Fibroblast of skin of scalp (primary cell): ENCODE data around the gene CHD3.
"Not testable (repeated sequence)": the region's sequence is repeated elsewhere in the genome, so short reads cannot be mapped to it uniquely, and the experiment has no call there.

Experiments used
- DNase-seq: peaks from one replicate; pipeline ENCODE4 v3.0.0-alpha.2; 2013

CHD3 gene

DNA sequence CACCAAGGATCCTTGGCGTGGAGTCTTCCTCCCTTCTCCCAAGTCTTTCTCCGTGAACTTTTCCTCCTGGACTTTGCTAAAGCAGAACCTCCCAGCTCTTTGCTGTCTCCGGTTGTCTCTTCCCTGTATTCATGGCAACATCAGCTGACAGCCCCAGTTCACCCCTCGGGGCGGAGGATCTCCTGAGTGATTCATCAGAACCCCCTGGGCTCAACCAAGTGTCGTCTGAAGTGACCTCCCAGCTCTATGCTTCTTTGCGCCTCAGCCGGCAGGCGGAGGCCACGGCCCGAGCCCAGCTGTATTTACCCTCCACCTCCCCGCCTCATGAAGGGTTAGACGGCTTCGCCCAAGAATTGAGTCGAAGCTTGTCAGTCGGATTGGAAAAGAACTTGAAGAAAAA, 44.4 kb downstream of the CHD3 start:
- peak; percentile 73 for DNase-seq

DNA sequence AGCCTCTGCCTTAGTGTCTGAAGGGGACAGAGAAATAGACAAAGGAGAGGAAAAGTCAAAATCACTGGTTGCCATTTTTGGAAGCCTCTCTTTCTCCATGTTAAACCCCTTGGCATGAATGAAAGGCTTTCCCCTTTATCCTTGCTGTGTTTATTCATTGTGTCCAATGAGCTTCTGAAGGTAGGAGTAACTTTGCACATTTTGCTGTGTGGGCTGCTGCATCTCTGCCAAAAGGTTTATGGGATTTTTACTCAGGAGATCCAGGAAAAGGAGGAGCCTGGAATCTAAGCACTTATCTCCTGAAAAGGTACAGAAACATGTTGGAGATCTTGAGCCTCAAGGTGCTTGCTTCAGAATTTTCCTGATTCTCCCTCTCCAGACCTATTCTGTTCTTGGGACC, 47.3 kb downstream of the CHD3 start:
- no peak for DNase-seq

DNA sequence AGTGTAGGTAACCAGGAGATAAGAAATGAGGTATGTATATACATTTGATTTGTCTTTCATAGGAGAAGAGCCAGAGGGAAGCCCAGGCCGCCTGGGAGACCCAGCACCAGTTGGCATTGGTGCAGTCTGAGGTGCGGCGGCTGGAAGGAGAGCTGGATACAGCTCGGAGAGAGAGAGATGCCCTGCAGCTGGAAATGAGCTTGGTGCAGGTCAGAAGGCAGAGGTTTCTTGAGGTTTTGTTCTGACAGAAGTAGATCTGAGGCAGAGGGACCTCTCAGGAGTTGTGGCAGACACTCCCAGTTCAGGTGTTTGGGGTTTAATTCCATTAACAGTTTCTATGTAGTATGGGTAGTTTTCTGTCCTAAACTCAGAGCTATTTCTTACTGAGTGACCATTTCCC, 51.4 kb downstream of the CHD3 start:
- DNase-seq, result no peak

DNA sequence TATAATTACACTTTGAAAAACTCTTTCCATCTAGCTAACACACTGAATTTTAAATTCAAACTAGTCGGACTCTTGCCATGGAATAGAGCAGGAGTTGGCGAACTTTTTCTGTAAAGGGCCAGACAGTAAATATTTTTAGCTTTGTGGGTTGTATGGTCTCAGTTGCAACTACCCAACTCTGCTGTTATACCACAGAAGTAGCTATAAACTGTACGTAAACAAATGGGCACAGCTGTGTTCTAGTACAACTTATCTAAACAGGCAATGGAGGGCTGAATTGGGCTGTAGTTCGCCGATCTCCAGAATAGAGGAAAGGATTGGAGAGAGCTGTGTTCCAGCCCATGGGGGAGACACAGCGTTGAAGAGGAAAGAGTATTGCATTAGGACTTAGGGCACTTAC, 52.2 kb downstream of the CHD3 start:
- DNase-seq, result no peak

DNA sequence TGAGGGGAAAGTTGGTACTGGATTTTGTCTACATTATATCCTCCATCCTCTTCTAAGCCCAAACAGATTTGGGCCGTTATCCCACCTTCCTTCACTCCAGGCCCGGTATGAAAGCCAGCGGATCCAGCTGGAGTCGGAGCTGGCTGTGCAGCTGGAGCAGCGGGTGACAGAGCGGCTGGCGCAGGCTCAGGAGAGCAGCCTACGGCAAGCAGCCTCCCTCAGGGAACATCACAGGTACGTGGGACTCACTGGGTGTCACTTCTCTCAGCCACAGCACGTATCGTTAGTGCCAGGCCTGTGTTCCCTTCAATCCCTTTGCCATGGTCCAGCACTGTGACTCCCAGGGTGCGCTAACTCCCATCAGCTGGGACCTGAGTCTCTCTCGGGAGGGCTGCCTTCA, 54.7 kb downstream of the CHD3 start:
- DNase-seq, result no peak

DNA sequence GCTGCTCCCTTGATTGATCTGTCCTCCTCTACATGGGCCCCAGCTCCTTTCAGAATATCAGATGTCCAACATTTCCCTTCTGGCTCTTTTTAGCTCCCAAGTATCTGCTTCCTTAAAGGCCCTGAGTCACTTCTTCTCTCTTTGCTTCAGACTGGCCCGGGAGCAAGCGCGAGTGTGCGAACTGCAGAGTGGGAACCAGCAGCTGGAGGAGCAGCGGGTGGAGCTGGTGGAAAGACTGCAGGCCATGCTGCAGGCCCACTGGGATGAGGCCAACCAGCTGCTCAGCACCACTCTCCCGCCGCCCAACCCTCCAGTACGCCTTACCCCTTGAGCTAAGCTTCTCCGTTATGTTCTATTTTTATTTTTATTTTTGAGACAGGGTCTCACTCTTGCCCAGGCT, 55.7 kb downstream of the CHD3 start:
- DNase-seq, result no peak

DNA sequence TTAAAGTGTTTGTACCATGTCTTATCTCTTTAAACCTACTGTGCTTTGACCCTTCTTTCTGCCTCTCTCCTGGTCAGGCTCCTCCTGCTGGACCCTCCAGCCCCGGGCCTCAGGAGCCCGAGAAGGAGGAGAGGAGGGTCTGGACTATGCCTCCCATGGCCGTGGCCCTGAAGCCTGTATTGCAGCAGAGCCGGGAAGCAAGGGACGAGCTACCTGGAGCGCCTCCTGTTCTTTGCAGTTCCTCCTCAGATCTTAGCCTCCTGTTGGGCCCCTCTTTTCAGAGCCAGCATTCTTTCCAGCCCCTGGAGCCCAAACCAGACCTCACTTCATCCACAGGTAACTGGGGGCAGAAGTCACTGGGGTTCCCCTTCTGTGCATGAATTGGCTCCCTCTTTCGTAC, 57.1 kb downstream of the CHD3 start:
- DNase-seq, result no peak

DNA sequence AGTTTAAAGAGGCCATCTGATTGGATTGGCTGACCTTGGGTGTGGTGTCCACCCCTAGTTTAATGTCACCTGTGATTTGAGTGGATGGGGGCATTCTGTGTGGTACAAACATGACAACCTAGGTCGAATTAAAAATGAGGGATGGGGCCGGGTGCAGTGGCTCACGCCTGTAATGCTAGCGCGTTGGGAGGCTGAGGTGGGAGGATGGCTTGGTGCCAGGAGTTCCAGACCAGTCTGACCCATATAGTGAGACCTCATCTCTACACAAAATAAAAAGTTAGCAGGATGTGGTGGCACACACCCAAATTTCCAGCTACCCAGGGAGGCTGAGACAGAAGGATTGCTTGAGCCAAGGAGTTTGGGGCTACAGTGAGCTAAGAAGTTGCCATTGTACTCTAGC, 57.9 kb downstream of the CHD3 start:
- DNase-seq, result no peak

DNA sequence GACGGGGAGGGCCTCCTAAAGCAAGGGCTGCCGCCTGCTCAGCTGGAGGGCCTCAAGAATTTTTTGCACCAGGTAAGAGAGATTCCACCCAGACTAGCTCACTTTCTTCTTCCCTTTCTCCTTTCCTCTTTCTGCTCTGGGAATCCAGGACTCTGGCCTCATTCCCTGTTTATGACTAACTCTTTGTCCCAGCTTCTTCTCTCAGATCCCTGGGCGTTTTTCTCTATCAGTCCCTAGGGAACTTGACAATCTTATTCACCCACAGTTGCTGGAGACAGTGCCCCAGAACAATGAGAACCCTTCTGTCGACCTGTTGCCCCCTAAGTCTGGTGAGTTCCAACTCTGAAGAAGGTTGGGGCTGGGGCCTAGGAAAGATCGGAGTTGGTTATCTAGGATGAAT, 59.1 kb downstream of the CHD3 start:
- no peak for DNase-seq

DNA sequence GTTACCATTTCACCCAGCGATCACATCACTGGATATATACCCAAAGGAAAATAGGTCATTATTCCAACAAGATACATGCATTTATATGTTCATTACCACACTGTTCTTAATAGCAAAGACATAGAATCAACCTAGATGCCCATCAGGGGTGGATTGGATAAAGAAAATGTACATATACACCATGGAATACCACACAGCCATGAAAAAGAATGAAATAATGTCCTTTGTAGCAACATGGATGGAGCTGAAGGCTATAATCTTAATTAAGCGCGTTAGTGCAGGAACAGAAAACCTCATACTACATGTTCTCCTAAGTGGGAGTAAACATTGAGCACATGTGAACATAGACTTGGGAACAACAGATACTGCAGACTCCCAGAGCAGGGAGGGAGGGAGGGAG, 62.0 kb downstream of the CHD3 start:
- DNase-seq, result no peak

DNA sequence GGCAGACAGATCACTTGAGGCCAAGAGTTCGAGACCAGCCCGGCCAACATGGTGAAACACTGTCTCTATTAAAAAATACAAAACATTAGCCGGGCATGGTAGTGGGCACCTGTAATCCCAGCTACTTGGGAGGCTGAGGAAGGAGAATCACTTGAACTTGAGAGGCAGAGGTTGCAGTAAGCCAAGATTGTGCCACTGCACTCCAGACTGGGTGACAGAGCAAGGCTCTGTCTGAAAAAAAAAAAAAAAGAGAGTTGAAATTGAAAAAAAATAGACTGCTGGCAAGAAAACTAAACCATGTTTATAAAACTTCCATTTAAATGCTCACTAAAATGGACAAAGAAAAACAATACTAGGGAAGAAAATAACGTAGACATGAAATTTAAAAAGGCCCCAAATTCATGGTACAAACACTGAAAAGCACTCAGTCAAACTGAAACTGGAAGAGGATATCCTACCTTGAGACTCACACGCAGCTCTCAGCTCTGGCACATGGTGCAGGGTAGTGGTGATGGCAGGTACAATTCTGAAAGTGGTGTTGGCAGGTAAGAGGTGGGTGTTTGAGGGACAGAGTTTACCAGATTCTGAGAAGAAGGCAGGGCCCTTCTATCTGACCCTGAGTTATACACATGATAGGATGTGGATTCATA, 62.7 kb downstream of the CHD3 start:
- no peak for DNase-seq

DNA sequence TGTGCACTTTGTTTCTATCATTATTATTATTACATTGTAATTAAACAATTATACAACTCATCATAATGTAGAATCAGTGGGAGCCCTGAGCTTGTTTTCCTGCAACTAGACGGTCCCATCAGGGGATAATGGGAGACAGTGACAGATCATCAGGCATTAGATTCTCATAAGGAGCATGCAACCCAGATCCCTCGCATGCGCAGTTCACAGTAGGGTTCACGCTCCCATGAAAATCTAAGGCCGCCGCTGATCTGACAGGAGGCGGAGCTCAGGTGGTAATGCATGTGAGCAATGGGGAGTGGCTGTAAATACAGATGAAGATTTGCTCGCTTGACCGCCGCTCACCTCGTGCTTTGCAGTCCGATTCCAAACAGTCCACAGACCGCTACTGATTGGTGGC, 64.7 kb downstream of the CHD3 start:
- DNase-seq, result not testable (repeated sequence)

DNA sequence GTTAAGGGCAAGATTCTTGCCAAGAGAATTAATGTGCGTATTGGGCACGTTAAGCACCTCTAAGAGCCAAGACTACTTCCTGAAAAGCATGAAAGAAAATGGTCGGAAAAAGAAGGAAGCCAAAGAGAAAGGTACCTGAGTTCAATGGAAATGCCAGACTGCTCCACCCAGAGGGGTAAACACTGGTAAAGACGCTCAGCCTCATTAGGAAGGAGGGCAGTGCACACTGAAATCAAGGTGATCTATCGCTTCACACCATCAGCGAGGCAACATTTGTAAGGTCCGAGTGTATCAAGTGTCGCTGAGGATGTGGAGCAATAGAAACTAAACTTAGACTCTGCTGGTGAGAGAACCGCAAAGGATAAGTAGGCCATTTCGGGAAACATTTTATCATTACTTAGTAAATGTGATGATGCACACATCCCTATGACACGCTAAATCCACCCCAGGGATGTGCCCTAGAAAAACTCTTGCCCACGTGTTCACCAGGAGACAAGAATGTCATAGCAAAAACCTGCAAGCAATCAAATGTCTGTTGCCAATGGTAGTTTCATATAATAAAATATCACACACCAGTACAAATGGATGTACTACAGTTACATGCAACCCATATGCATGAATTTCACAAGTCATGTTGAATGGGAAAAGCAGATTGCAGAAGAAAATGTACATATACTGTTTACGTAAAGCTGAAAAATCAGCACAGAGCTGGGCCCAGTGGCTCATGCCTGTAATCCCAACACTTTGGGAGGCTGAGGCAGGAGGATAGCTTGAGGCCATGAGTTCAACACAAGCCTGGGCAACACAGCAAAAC, 67.0 kb downstream of the CHD3 start:
- DNase-seq, result peak; percentile 4

DNA sequence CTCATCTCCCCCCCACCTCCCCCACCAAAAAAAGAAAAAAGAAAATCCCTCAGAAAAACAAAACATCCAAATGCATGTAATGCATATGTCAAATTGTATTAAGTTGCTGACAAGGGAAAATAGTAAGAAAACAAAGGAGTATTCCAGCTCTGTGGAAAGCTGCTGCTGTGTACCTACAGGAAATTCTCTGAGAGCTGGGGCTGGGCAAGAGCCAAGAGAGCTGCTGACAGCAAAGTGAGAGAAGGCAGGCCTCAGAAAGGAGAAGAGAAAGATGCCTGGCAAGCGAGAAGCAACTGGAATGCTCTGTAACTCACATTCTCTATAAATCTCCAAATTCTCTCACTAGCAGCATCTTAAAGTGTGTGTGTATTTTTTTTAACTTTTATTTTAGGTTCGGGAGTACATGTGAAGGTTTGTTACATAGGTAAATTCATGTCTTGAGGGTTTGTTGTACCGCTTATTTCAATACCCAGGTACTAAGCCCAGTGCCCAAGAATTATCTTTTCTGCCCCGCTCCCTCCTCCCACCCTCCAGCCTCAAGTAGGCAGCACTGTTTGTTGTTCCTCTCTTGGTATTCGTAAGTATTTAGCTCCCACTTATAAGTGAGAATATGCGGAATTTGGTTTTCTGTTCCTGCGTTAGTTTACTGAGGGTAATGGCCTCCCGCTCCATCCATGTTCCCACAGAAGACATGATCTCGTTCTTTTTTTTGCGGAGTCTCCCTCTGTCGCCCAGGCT, 67.8 kb downstream of the CHD3 start:
- DNase-seq, result peak; percentile 18

DNA sequence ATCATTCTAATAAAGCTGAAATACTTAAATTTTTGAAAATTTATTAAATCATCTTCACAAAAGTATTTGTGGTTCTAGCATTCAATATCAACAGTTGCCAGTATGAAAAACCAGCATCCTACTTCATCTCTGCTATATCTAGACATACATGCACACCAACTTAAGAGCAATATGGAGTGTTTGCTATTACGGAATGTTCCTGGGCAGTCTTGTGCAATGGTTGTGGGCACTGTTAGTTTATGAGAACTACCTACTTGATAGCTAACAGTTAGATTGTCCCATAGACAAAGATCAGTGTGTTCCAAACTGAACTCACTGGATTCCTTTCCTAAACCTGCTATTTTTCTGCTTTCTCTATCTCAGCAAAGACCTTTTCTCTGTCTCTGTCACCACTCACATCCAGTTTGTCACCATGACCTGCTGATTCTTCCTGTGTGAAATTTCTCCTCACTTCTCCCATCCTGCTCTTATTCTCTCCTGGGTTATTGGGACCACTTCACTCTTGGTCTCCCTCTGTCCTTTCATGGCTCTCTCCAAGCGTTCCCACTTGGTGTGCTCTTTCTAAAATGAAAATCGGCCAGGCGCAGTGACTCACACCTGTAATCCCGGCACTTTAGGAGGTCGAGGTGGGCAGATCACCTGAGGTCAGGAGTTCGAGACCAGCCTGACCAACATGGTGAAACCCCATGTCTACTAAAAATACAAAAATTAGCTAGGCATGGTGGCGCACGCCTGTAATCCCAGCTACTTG, 71.1 kb downstream of the CHD3 start:
- no peak for DNase-seq

DNA sequence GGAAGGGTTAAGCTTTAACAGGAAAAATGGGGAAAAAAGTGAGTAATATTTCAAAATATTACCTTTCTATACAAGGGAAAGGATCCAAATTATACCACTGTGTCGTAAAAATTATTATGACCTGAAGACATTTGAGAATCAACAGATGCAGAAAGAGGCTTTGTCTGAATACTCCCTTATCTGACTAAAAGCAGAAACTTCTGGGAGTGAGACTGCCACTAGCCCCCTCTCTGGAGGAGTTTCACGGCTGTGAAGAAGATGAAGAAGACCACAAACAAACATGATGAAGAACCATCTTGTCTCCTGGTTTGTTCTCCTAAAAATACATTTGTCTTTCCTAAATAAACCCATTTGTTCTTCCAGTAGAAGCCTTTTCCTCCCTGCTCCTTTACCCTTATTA, 72.8 kb downstream of the CHD3 start:
- DNase-seq, result no peak
